Muscle of arm (tissue), 12 donors: ENCODE data around the gene TRIM10. TPM values are rescaled to one million over a fixed set of nuclear protein-coding genes. Genes with fewer than 3 reads are reported as not detected.
"Not testable (repeated sequence)": the region's sequence is repeated elsewhere in the genome, so short reads cannot be mapped to it uniquely, and the experiment has no call there.

Source experiments
- DNase-seq: peaks from one replicate; pipeline ENCODE4 v3.0.0-alpha.2; 2013
- polyA plus RNA-seq, 12 donors: library from polyadenylated mRNA; unstranded; fragments of 120-200 nt; gene quantifications; one replicate each; pipeline ENCODE4 v1.2.1, GENCODE V29; 2013; ENCODE audit not compliant: insufficient read length in 12 of 12

Gene TRIM10
- polyA plus RNA-seq, 12 donors, result 0.15 to 1.9 (median 0.45) TPM; not detected in 2

DNA sequence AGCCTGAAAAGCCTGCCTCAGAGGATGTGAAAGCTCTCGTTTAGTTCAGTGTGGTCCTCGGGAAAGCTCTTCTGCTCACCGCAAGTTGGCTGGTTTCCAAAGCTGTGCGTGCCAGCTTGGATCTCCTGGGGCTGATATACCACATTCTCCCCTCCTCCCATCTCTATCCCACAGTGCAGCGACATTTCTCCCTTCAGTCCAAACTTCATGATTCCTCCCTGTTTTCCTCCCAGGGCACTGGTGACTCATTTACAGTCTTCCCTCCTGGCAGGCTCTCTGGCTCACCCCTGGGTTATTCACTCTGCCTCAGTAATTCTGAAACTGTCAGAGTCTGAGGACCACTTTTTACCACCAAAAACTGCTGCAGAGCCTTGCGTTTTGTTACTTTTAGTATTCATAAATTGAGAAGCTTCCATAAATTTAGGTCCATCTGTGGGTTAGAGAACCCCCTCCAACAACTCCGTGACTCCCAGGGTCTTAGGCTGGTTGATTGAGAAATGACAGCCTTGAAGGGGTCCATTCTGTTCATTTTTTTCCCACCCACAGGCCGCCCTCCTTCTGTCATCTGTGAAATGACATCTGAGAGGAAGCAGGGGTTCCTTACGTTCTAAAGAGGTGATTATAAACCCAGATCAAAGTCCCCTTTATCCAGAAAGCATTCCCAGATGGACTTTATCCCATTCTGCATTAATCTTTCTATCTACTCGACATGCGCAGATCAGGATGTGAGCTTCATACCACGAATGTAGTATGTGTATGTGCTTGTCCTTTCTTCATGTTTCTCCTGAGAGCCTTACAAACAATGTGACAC is 6.1 kb downstream of the TRIM10 start:
- DNase-seq, result no peak

DNA sequence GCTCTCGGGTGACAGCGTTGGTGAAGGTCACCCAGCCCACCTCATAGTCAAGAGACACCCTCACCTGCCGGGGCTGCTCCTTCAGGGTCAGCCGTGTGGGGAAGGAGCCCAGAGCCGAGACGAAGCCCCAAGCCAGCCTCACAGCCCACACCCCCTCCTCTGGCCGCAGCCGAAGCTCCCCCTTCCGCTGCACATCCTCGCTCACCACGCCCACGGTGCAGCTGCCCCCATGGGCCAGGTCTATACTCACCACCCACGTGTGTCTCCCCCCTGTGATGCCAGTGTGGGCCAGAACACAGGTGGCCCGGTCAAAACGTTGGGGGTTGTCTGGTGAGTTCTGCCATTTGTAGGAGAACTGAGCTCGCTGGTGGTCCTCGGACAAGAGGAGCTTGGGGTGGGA is 7.0 kb downstream of the TRIM10 start:
- DNase-seq, result no peak

DNA sequence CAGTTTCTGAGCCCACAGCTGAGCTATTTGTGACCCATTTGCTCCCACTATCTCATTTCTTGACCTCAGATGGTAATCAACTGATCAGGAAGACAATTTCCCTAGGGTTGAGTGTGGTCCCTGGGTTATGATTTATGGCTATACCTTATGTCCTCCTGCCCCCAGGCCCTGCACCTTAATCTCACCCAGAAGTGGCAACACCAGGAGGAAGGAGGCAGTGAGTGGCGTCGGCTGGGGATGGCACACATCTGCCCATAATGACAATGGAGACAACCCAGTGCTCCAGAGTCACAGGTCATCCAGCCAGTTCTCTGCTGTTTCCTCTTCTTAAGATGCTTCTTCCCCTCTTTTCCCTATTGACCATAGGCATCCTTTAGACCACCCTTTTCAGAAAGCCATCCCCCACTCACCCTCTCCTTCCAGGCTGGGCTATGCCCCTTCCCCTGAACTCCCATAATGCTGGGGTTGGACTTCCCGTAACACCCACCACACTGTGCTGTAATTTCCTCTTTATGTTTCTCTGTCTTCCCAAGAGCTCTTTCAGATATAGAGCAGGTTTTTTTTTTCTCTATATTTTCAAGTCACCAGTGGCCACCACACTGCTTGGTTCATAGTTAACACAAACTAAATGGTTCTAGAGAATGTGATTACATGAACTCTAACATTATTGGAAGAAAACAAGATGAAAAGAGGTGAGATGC is 8.0 kb downstream of the TRIM10 start:
- DNase-seq, result no peak

DNA sequence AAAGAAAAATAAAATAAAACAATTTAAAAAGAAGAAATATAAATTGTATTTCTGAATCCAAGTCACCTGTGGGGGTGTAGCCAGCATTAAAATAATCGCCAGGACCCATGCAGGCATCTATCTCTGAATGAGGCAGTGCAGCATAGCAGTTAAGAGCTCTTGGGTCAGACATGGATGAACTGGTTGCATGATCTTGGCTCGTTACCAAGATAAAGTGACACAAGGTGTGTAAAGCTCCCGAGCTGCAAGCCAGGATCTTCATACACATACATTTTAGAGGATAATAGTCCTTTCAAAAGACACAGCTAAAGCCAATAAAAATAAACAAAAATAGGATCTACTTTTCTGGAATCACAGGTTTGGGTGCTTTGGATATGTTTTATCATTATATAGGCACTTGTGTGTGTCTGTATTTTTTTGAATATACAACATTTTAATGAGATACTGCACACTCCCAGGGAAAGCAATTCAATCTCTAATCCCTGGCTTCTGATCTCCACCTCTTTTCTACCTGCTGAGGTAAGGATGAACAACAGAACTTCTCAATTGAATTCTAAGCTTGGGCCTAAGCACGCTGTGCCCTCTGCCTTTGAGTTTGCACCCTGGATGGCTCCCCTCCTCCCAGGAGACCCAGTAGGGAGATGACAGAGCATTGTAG is 8.9 kb downstream of the TRIM10 start:
- DNase-seq, result no peak

DNA sequence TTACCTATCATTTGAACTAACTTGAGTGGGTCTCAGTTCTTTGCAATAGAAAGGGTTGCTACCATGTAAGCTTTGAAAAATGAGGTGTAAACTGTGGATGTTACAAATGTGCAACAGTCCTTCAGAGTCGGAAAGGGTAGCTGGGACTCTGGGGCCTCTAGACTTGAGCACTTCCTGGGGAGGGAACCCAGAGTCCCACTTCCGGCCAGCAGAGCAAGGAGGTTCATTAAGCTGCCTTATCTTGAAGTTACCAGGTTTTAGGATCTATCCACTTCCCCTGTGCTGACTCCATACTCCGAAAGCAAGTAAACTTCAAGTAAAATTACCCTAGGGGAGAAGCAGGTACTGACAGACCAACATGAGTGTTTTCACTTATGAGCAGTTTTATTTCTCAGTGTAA is 9.4 kb downstream of the TRIM10 start:
- no peak for DNase-seq

DNA sequence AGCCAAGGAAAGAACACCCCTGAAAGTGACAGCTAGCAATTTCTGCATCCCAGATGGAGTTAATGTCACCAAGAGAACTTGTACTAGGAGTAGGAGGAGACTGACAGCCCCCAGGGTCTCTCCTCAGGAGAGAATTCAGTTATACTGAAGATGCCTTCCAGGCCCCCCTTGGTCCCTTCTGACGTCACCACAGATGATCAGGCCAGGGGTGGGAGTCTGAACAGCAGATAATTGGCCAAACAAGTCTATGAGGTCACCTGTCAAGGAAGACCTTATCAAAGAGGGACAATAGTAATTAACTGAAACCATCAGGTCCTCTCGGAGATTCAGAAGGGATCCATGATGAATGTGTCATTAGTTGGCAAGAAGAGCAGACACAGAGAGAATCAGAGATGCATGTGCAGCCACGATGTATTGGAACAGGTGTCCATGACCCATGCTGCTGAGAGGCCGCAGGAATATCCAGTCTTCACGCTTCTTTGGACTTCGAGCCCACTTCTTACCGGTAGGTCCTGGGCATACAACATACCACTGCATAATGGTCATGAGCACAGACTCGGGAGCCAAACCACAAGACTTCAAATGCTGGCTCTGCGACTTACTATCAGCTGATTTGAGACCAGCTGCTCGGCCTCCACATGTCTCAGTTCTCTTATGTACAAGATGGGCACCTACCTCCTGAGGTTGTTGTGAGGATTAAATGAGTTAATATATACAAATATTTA is 10.2 kb downstream of the TRIM10 start:
- DNase-seq, result no peak

DNA sequence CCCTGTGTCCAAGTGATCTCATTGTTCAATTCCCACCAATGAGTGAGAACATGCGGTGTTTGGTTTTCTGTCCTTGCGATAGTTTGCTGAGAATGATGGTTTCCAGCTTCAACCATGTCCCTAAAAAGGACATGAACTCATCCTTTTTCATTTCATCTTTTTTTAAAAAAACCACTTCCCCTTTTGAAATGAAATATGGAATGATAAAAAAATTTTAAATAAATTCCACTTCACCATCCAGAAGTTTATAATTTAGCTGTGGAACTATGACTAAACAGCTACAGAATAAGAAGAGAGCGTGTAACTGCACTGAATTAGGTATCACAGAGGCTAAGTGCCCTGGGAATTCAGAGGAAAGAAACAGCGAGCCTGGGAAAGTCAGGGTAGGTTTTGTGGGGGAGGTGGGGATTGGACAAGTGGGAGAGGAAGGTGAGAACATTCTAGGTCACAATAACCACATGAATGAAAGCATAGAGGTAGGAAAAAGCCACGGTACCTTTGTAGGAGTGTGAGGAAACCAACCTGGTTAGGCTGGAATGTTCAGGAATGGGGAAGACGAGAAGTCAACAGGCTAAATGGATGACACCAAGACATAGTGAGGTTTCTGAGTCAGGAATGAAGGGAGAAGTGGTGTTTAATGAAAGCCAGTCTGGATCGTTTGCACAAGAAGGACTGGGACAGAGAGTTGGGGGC is 11.0 kb downstream of the TRIM10 start:
- DNase-seq, result no peak

DNA sequence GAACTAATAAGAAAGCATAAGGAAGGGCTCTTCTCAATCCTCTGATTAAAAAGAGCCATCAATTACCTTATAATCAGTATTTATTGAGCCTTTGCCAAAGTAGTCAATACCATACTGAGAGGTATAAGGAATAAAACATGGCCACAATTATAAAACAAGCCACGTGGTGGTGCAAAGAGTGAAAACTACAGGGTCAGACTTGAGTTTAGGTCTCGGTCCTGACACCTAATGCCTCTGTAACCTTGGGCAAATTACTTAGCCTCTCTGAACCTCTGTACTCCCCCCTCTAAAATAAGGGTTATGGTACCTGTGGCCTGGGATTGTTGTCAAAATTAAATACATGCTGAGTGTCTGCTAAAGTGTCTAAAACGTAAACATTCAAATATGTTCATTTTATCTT is 11.8 kb downstream of the TRIM10 start:
- DNase-seq, result no peak

DNA sequence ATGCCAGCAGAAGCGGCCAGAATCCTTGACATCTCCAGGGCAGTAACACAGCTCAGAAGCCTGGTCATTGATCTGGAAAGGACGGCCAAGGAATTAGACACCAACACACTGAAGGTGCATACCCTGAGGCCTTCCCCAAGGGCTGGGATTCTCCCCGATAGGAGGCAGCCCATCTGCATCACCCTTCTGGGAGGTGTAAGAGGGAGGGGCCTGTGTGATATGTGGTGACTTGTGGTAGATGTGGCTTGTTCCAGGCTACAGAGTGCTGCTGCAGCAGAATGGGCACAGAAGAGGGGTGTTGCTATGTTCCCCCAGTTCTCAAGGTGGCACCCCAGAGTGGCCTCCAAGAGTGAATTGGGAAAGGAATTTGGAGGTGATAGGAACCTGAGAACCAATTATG is 13.9 kb downstream of the TRIM10 start:
- no peak for DNase-seq

DNA sequence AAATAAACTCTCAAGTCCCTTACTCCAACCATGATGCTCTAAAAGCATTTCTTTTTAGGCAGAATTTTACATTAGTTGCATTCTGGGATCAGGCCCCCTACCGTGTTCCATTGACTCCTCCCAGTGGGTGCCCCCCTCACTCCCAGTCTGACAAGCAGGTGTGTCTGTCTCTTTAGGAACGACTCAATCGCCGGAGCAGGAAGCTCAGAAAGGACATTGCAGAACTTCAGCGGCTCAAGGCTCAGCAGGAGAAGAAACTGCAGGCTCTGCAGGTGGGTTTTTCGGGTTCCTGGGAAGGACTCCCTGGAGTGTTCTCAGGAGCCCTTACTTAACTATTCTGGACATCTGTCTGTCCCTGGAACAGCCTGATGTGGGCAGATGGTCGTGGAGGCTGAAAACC is 15.2 kb downstream of the TRIM10 start:
- no peak for DNase-seq

DNA sequence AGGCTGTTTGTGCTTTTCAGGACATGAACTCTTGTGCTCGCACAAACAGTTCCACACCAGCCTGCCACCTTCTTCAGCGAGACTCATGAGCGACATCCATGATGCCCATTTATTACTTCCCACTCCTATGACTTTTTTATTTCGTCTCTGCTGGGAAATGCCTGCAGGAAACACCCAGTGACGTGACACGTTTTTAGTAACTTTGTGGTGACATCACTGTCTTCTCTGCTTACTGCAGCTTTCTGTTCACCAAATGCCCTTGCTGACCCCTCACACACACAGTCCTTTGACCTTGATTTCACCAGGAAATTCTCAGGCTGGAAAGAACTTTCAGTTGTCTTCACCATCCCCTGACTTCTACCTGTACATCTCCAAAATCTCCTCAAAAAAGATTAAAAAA is 16.2 kb downstream of the TRIM10 start:
- no peak for DNase-seq

DNA sequence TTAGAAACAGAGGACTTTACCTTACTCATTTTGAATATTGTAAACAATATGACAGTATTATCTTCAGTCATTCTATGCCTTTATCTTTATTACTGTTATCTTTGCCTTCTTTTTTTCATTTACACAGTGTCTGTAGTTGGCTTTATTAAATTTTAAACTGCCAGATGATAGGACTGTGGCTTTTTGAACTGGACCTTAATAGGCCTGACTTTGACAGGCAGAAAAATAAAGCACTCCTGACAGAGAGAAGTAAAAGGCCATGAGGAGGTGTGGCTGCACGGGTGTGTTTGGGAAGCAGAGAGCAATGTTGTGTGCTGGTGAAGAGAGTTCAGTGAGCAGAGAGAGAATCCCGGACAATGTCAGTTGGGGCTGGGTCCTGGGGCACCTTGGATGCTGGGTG is 17.2 kb downstream of the TRIM10 start:
- DNase-seq, result no peak

DNA sequence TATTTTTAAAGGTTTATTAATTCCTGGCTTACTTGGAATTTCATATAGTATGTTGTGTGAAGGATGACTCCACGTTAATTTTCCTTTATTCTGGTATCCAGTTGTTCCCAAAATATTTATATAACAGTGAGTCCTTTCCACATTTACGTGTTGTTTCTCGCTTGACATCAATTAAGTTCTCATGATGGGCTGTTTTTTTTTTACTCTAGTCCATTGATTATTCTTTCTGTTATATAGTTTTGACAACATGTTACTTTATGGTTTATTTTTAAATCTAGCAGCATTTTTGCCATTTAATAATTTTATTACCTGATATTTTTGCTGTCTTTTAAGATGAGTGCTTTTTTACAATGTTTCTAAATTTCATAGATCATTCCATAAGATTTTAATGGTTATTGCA is 18.3 kb downstream of the TRIM10 start:
- DNase-seq, result no peak

DNA sequence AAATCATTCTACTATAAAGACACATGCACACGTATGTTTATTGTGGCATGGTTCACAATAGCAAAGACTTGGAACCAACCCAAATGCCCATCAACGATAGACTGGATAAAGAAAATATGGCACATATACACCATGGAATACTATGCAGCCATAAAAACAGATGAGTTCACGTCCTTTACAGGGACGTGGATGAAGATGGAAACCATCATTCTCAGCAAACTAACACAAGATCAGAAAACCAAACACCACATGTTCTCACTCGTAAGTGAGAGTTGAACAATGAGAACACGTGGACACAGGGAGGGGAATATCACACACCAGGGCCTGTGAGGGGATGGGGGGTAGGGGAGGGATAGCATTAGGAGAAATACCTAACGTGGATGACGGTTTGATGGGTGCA is 20.8 kb downstream of the TRIM10 start:
- not testable (repeated sequence) for DNase-seq

DNA sequence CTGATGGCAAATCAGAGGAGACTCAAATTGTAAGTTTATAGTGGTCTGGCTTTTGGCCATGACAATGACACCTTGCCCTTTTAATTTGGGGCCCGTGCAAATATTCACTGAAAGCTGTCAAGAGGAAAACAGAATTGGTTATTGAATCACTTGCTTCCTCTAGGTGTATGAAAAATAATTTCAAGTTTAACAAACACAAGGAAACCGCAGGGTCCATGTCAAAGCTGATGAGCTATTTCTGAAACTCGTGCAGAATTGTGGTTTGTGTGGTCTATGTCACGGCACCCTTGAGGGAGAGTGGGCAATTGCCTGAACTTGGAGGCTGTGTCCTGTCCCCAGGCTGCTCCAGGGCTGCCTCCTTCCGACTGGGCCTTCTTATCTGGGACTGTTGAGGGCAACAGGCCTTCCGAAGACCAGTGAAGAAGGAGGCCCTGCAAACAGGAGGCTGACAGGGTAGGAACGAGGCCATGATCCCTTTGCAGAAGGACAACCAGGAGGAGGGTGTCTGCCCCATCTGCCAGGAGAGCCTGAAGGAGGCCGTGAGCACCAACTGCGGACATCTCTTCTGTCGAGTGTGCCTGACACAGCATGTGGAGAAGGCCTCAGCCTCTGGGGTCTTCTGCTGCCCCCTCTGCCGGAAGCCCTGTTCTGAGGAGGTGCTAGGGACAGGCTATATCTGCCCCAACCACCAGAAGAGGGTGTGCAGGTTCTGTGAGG is 24.3 kb downstream of the TRIM10 start:
- DNase-seq, result no peak

DNA sequence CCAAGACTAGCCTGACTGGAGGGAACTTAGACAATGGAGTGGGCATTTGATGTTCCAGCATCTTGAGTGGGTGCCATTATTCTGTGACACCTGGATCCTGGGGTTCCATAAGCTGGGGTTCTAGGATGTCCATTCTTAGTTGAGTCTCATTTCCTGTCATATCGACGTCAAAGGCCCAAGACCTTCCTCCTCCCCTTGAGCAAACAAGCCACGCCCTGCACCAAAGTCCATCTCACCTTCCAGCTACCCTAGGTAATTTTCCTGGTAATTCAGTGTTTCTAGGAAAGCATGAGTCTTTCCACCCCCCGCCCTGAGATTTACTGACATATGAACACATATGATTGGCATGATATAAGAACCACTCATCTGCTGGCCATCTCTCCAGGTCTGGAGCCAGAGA is 25.3 kb downstream of the TRIM10 start, which contains the start of gene TRIM40:
Gene TRIM40, plus strand, starts transcription at position 384 of the 400 bp plus-strand sequence. CDS start 897 bp downstream, outside the sequence.
- DNase-seq, result no peak

DNA sequence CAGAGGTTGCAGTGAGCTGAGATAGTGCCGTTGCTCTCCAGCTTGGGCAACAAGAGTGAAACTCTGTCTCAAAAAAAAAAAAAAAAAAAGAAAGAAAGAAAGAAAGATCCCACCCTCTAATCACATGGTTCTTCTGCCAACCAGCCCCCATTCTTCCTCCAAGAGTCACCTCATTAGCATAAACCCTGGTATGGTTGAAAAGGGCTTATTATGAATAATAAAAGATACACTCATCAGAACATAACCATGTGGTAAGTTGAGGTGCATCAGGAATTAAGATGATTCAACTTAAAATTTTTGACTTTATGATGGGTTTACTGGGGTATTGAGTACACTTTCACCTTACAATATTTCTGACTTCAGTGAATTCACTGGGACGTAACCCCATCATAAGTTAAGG is 25.9 kb downstream of the TRIM10 start:
- DNase-seq, result no peak

DNA sequence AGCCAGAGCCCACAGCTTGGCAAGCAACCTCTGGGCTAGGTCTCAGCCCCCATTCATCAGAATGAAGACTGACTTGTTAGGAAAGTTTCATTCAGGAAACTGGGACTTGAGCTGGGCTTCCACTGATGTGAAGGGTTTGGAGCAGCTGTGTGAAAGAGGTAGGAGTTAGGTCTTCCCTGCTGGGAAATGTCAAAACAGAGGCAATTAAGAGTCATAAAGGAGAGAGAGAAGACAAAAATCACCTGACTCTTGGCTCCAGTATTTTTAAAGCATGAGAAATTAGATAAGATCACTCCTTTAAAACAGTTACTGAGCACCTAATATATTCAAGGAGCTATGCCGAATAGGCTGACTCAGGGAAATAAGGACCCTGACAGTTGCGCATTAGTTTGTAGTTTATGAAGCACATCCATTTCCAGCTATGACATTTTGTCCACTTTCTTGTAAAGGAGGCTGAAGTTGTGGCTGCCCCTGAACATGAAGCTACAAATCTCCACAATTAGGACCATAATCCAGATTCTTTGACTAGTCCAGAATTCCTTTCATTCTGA is 29.0 kb downstream of the TRIM10 start:
- no peak for DNase-seq

DNA sequence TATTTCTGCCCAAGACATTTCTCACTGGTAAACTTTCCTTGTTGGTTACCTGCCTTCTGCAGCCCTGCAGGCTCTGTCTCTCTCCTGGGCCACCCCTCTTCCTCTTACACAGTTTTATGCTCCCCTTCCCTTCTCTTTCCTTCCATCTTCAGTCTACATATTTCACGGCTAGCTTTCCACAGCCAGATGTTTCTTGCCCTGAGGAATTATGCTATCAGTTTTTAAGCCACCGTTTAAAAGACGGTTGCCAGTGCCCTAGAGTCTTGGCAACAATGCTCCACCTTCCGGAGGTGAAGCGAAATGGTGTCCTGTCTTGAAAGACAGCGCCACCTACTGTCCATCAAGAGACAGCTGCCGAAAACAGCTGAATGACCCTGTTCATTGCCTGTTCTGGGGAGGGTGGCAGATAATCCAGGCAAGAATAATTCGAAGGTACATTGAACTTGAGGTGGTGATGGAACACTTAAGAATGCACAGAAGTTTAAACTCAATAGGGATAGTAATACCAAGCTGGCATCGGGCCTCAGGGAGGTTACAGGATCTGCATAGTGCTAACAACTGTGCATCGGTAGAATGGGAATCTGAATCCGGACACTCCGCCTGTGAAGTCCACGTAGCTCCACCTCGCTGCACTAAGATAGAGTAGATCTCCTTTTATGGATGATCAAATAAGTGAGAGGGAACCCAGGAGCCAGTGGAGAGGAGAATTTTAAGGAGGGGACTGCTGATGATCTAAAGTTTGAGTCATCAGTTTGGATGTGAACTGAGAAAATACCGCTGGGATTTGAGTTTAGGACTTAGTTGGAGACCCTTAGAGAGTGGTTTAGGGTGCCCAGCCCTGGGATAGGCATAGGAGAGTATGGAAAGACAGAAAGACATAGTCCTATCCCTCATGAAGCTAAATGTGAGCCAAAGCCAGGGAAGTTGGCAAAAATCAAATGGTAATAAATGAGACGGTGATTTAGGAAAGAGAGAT is 29.8 kb downstream of the TRIM10 start:
- peak; percentile 79 for DNase-seq
